Activated CD4-positive, alpha-beta T cell treated with anti-CD3 and anti-CD28 coated beads, Interleukin-2, amount 10 ng/mL, durations not matched to agents 24 days and 14 days (primary cell): ENCODE results near the gene BTN2A1. TPM values are rescaled to one million over a fixed set of nuclear protein-coding genes. Genes with fewer than 3 reads are reported as not detected.
A peak's percentile ranks its signal among the peaks of the same experiment; 100 is the strongest.

Source experiments
- DNase-seq: peaks from one replicate; pipeline ENCODE4 v3.0.0; 2022
- H3K27ac Mint-ChIP-seq: one replicate; pipeline ENCODE4 v1.8.0; 2022; ENCODE audit warnings: mild to moderate bottlenecking, mixed read lengths
- H3K27me3 Mint-ChIP-seq: one replicate; pipeline ENCODE4 v1.8.0; 2022; ENCODE audit warnings: mixed read lengths
- H3K36me3 Mint-ChIP-seq: one replicate; pipeline ENCODE4 v1.8.0; 2022; ENCODE audit warnings: low read depth, mild to moderate bottlenecking, mixed read lengths
- H3K4me1 Mint-ChIP-seq: one replicate; pipeline ENCODE4 v1.8.0; 2021; ENCODE audit warnings: mixed read lengths
- H3K4me3 Mint-ChIP-seq: one replicate; pipeline ENCODE4 v1.8.0; 2022; ENCODE audit warnings: mild to moderate bottlenecking, moderate library complexity, mixed read lengths
- H3K9me3 Mint-ChIP-seq: one replicate; pipeline ENCODE4 v1.8.0; 2021; ENCODE audit warnings: mixed read lengths
- intact Hi-C: fragments of 100-400 bp; cut with micrococcal nuclease; formaldehyde crosslinking; loops from one replicate; pipeline ENCODE4 v1.15.1; 2023
- total RNA-seq: library from RNA; stranded (reverse); gene quantifications from 2 replicates; pipeline ENCODE4 v1.2.3, GENCODE V29; 2022

BTN2A1 gene
- total RNA-seq, 1 donor from 2014 or later, result 16.5 TPM

- Mint-ChIP-seq H3K27ac (peak overlapping the region; percentile 71), H3K9me3 (no peaks in the 10 kb centered on the region), H3K4me3 (no peak overlapping the region), H3K4me1 (peaks cover 53% of the 10 kb centered on the region), H3K27me3 (no peaks in the 10 kb centered on the region), H3K36me3 (peaks cover 88% of the 10 kb centered on the region)
- no peak for DNase-seq
- intact Hi-C loops, result no loop called here
Observed at GRCh38 chr6:26464014-26464413, 6.3 kb downstream of the BTN2A1 start.

- no peaks in the 10 kb centered on the region for H3K27me3 Mint-ChIP-seq
- H3K27ac Mint-ChIP-seq, result peak overlapping the region; percentile 71
- H3K4me3 Mint-ChIP-seq, result no peak overlapping the region
- peaks cover 47% of the 10 kb centered on the region for H3K4me1 Mint-ChIP-seq
- H3K36me3 Mint-ChIP-seq, result peaks cover 88% of the 10 kb centered on the region
- intact Hi-C loops, result no loop called here
- H3K9me3 Mint-ChIP-seq, result no peaks in the 10 kb centered on the region
- no peak for DNase-seq
Observed at GRCh38 chr6:26464416-26465131, 6.8 kb downstream of the BTN2A1 start.

- peaks cover 36% of the 10 kb centered on the region for H3K4me1 Mint-ChIP-seq
- no peaks in the 10 kb centered on the region for H3K27me3 Mint-ChIP-seq
- intact Hi-C loops, result no loop called here
- peaks cover 77% of the 10 kb centered on the region for H3K36me3 Mint-ChIP-seq
- no peaks in the 10 kb centered on the region for H3K9me3 Mint-ChIP-seq
- DNase-seq, result no peak
- H3K4me3 Mint-ChIP-seq, result no peak overlapping the region
- H3K27ac Mint-ChIP-seq, result no peak overlapping the region
Observed at GRCh38 chr6:26465776-26466175, 8.0 kb downstream of the BTN2A1 start.

GRCh38 chr6:26468829-26469228, 11.1 kb downstream of the BTN2A1 start:
- peaks cover 69% of the 10 kb centered on the region for H3K36me3 Mint-ChIP-seq
- H3K27ac Mint-ChIP-seq, result peak overlapping the region; percentile 23
- H3K9me3 Mint-ChIP-seq, result peaks cover 6% of the 10 kb centered on the region
- H3K4me3 Mint-ChIP-seq, result no peak overlapping the region
- intact Hi-C loops, result no loop called here
- no peak for DNase-seq
- H3K27me3 Mint-ChIP-seq, result no peaks in the 10 kb centered on the region
- H3K4me1 Mint-ChIP-seq, result peaks cover 30% of the 10 kb centered on the region

- H3K4me1 Mint-ChIP-seq, result peaks cover 30% of the 10 kb centered on the region
- H3K27ac Mint-ChIP-seq, result no peak overlapping the region
- no peak for DNase-seq
- H3K27me3 Mint-ChIP-seq, result no peaks in the 10 kb centered on the region
- peaks cover 6% of the 10 kb centered on the region for H3K9me3 Mint-ChIP-seq
- H3K4me3 Mint-ChIP-seq, result no peak overlapping the region
- peaks cover 52% of the 10 kb centered on the region for H3K36me3 Mint-ChIP-seq
- intact Hi-C loops, result no loop called here
Observed at GRCh38 chr6:26470643-26471042, 12.9 kb downstream of the BTN2A1 start.

- no peak overlapping the region for H3K27ac Mint-ChIP-seq
- no peak overlapping the region for H3K4me3 Mint-ChIP-seq
- peaks cover 6% of the 10 kb centered on the region for H3K9me3 Mint-ChIP-seq
- H3K4me1 Mint-ChIP-seq, result peaks cover 33% of the 10 kb centered on the region
- intact Hi-C loops, result loop anchor here (2.0 kb wide), 1 partner anchor 123 kb away; no protein-coding TSS in a partner anchor
- no peaks in the 10 kb centered on the region for H3K27me3 Mint-ChIP-seq
- peaks cover 43% of the 10 kb centered on the region for H3K36me3 Mint-ChIP-seq
- DNase-seq, result no peak
Observed at GRCh38 chr6:26471970-26472369, 14.2 kb downstream of the BTN2A1 start.

GRCh38 chr6:26472549-26473290, 15.0 kb downstream of the BTN2A1 start:
- peak; percentile 69 for DNase-seq

GRCh38 chr6:26473429-26473757, 15.6 kb downstream of the BTN2A1 start:
- no peaks in the 10 kb centered on the region for H3K27me3 Mint-ChIP-seq
- peak overlapping the region; percentile 96 for H3K4me3 Mint-ChIP-seq
- H3K27ac Mint-ChIP-seq, result peak overlapping the region; percentile 100
- intact Hi-C loops, result loop anchor here (1.0 to 2.0 kb wide), 5 partner anchors 16 to 121 kb away; partner anchors contain the start of genes BTN2A1 and BTN3A3
- DNase-seq, result no peak
- peaks cover 31% of the 10 kb centered on the region for H3K36me3 Mint-ChIP-seq
- H3K4me1 Mint-ChIP-seq, result peaks cover 34% of the 10 kb centered on the region
- H3K9me3 Mint-ChIP-seq, result peaks cover 6% of the 10 kb centered on the region

More at GRCh38 chr6:26472549-26473290, 15.0 kb downstream of the BTN2A1 start:
- peak overlapping the region; percentile 96 for H3K4me3 Mint-ChIP-seq
- intact Hi-C loops, result loop anchor here (1.0 to 2.0 kb wide), 5 partner anchors 15 to 122 kb away; partner anchors contain the start of genes BTN2A1 and BTN3A3
- H3K9me3 Mint-ChIP-seq, result peaks cover 6% of the 10 kb centered on the region
- peaks cover 37% of the 10 kb centered on the region for H3K36me3 Mint-ChIP-seq
- peaks cover 34% of the 10 kb centered on the region for H3K4me1 Mint-ChIP-seq
- H3K27ac Mint-ChIP-seq, result peak overlapping the region; percentile 100
- no peaks in the 10 kb centered on the region for H3K27me3 Mint-ChIP-seq

- intact Hi-C loops, result loop anchor here (1.0 to 2.0 kb wide), 7 partner anchors 17 to 121 kb away; partner anchors contain the start of genes BTN2A1, BTN3A1 and BTN3A3
- peak overlapping the region; percentile 100 for H3K27ac Mint-ChIP-seq
- peaks cover 30% of the 10 kb centered on the region for H3K4me1 Mint-ChIP-seq
- peaks cover 6% of the 10 kb centered on the region for H3K9me3 Mint-ChIP-seq
- H3K4me3 Mint-ChIP-seq, result peak overlapping the region; percentile 96
- peaks cover 26% of the 10 kb centered on the region for H3K36me3 Mint-ChIP-seq
- DNase-seq, result peak; percentile 95
- no peaks in the 10 kb centered on the region for H3K27me3 Mint-ChIP-seq
Observed at GRCh38 chr6:26473758-26474438, 16.1 kb downstream of the BTN2A1 start.

- intact Hi-C loops, result loop anchor here (1.0 to 2.0 kb wide), 2 partner anchors 47 to 72 kb away; partner anchors contain the start of gene BTN3A1
- peaks cover 28% of the 10 kb centered on the region for H3K4me1 Mint-ChIP-seq
- peak overlapping the region; percentile 100 for H3K27ac Mint-ChIP-seq
- no peak for DNase-seq
- peaks cover 6% of the 10 kb centered on the region for H3K9me3 Mint-ChIP-seq
- H3K36me3 Mint-ChIP-seq, result peaks cover 22% of the 10 kb centered on the region
- H3K4me3 Mint-ChIP-seq, result peak overlapping the region; percentile 96
- no peaks in the 10 kb centered on the region for H3K27me3 Mint-ChIP-seq
Observed at GRCh38 chr6:26474439-26474881, 16.7 kb downstream of the BTN2A1 start.

- H3K36me3 Mint-ChIP-seq, result peaks cover 19% of the 10 kb centered on the region
- no peak overlapping the region for H3K27ac Mint-ChIP-seq
- H3K4me3 Mint-ChIP-seq, result no peak overlapping the region
- H3K4me1 Mint-ChIP-seq, result peaks cover 34% of the 10 kb centered on the region
- DNase-seq, result no peak
- peaks cover 6% of the 10 kb centered on the region for H3K9me3 Mint-ChIP-seq
- H3K27me3 Mint-ChIP-seq, result no peaks in the 10 kb centered on the region
- intact Hi-C loops, result loop anchor here (2.0 kb wide), 1 partner anchor 73 kb away; the partner anchor contains the start of gene BTN3A1
Observed at GRCh38 chr6:26475823-26476729, 18.3 kb downstream of the BTN2A1 start.

GRCh38 chr6:26476896-26477295, 19.1 kb downstream of the BTN2A1 start:
- Mint-ChIP-seq H3K4me1 (peaks cover 32% of the 10 kb centered on the region), H3K36me3 (peaks cover 11% of the 10 kb centered on the region), H3K27ac (peak overlapping the region; percentile 36), H3K27me3 (no peaks in the 10 kb centered on the region), H3K4me3 (no peak overlapping the region), H3K9me3 (no peaks in the 10 kb centered on the region)
- DNase-seq, result no peak
- intact Hi-C loops, result no loop called here

- Mint-ChIP-seq H3K27me3 (no peaks in the 10 kb centered on the region), H3K4me3 (no peak overlapping the region), H3K4me1 (peaks cover 32% of the 10 kb centered on the region), H3K36me3 (peaks cover 9% of the 10 kb centered on the region), H3K27ac (no peak overlapping the region), H3K9me3 (no peaks in the 10 kb centered on the region)
- intact Hi-C loops, result no loop called here
- DNase-seq, result no peak
Observed at GRCh38 chr6:26477426-26477825, 19.7 kb downstream of the BTN2A1 start.
